DMS79 (cell line): ENCODE measurements around the gene AMMECR1L.
"Not testable (repeated sequence)": the region's sequence is repeated elsewhere in the genome, so short reads cannot be mapped to it uniquely, and the experiment has no call there.

Source experiments
- DNase-seq: peaks from one replicate; lab custom pipeline; 2025; lab: John Stamatoyannopoulos, UW

Gene AMMECR1L

GRCh38 chr2:127887082-127887775 is 1.5 kb upstream of the AMMECR1L start:
- DNase-seq = no peak

GRCh38 chr2:127886593-127886935 is 808 bp upstream of the AMMECR1L start:
- DNase-seq = not testable (repeated sequence)

- DNase-seq = not testable (repeated sequence)
Measured at GRCh38 chr2:127884861-127885740, 655 bp downstream of the AMMECR1L start.

GRCh38 chr2:127884436-127884835 is 1.3 kb downstream of the AMMECR1L start:
- no peak for DNase-seq

GRCh38 chr2:127879899-127880298 is 5.9 kb downstream of the AMMECR1L start:
- no peak for DNase-seq

GRCh38 chr2:127877626-127878025 is 8.1 kb downstream of the AMMECR1L start:
- no peak for DNase-seq

- no peak for DNase-seq
Measured at GRCh38 chr2:127877136-127877535, 8.6 kb downstream of the AMMECR1L start.

GRCh38 chr2:127874378-127875269 is 11.1 kb downstream of the AMMECR1L start:
- DNase-seq = no peak

- no peak for DNase-seq
Measured at GRCh38 chr2:127873707-127874303, 12.0 kb downstream of the AMMECR1L start.

GRCh38 chr2:127872354-127872753 is 13.4 kb downstream of the AMMECR1L start:
- no peak for DNase-seq

- DNase-seq = no peak
Measured at GRCh38 chr2:127865926-127866325, 19.8 kb downstream of the AMMECR1L start.

GRCh38 chr2:127864877-127865276 is 20.9 kb downstream of the AMMECR1L start:
- no peak for DNase-seq

- no peak for DNase-seq
Measured at GRCh38 chr2:127862228-127862627, 23.5 kb downstream of the AMMECR1L start.

GRCh38 chr2:127860130-127860529 is 25.6 kb downstream of the AMMECR1L start:
- no peak for DNase-seq

GRCh38 chr2:127859712-127860085 is 26.1 kb downstream of the AMMECR1L start:
- DNase-seq = no peak

- peak; percentile 22 for DNase-seq
Measured at GRCh38 chr2:127857265-127857808, 28.4 kb downstream of the AMMECR1L start.

- no peak for DNase-seq
Measured at GRCh38 chr2:127853671-127854070, 32.1 kb downstream of the AMMECR1L start.

GRCh38 chr2:127852388-127852787 is 33.4 kb downstream of the AMMECR1L start:
- no peak for DNase-seq

- no peak for DNase-seq
Measured at GRCh38 chr2:127847931-127848330, 37.8 kb downstream of the AMMECR1L start.

GRCh38 chr2:127844973-127845372 is 40.8 kb downstream of the AMMECR1L start:
- DNase-seq = no peak

- no peak for DNase-seq
Measured at GRCh38 chr2:127843677-127844076, 42.1 kb downstream of the AMMECR1L start.
